Measurements from ENCODE around the gene ARHGAP33. TPM values are rescaled to one million over a fixed set of nuclear protein-coding genes. Genes with fewer than 3 reads are reported as not detected.

The ARHGAP33 gene
- total RNA-seq, 2 donors from 2014 or later = 31.5 to 45.0 TPM

DNA sequence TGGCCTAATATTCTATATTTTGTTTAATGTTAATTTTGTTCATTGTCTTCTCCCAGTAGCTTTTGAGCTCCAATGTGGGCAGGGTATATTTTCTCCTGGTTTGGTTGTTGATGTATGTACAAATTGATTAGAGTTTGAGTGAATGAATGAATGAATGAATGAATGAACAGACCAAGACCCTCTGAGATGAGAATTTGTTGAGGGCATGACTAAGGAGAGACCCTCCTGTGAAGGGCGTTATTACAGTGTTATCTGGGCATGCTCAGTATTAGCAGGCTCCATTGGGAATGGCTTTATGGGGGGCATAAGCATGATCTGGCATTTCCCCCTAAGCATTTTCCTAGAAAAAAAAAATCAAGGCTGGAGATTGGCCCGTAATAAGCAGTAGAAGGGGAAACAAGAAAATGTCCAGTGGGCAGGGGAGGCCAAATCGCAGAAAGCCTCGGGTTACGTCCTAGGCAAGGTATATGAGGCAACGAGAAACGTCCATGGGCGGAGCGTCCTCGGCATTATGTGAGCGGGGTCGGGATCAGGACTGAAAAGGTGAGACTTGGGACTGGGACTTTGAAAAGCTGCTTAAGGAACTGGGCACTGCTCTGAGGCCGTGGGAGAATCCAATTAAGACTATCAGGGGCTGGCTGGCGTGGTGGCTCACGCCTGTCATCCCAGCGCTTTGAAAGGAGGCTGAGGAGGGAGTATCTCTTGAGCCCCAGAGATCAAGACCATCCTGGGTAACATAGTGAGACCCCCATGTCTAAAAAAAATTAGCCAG lies 904 bp upstream of the ARHGAP33 start:
- H3K4me1 Mint-ChIP-seq (ENCODE audit: low read depth in 2 of 2) = peaks cover 20 to 25% of the 10 kb centered on the region in 2 donors
- H3K36me3 Mint-ChIP-seq = no peaks in the 10 kb centered on the region
- H3K27ac Mint-ChIP-seq = no peak overlapping the region
- no peaks in the 10 kb centered on the region for H3K9me3 Mint-ChIP-seq
- DNase-seq (ENCODE audit: low spot score) (peak; percentile 53), ATAC-seq (no peak)
- peak overlapping the region; percentile 85 for H3K4me3 Mint-ChIP-seq
- H3K27me3 Mint-ChIP-seq = no peaks in the 10 kb centered on the region

- Mint-ChIP-seq H3K9me3 (no peaks in the 10 kb centered on the region), H3K27me3 (no peaks in the 10 kb centered on the region), H3K4me3 (peak overlapping the region; percentile 85), H3K4me1 (ENCODE audit: low read depth in 2 of 2) (peaks cover 20 to 25% of the 10 kb centered on the region in 2 donors), H3K36me3 (no peaks in the 10 kb centered on the region), H3K27ac (no peak overlapping the region)
- ATAC-seq (no peak), DNase-seq (ENCODE audit: low spot score) (no peak)
Measured at GRCh38 chr19:35775046-35775297, 392 bp upstream of the ARHGAP33 start.

DNA sequence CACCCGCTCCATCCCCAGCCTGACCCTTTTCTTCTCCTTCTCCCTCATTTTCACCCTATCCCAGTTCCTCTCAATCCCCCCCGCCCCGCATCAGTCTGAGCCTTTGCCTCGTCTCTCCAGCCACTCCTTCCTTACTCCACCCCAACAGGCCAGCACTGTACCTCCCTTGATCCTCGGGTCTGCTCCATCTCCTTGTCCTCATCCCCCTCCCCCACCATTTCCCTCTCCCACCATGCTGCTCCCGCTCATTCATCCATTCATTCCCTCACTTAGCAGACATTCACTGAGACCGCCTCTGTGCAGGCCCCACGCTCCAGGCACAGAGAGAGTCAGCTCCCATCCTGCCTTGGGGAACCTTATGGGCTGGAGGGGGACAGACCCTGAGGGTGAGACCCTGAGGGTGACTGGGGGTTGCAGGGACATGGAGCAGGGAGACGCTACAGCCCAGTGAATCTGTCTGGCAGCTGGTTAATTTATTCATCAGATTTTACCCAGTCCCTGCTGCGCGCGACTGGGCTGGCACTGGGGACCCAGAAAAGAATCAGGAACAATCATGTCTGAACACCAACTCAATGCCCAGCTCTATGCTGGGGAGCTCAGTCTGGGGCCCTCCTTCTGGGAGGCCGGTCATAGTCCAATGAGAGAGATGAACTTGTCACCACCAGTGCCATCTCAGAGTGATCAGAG lies 881 bp downstream of the ARHGAP33 start:
- ATAC-seq = no peak
- no peaks in the 10 kb centered on the region for H3K9me3 Mint-ChIP-seq
- H3K4me1 Mint-ChIP-seq (ENCODE audit: low read depth in 2 of 2) = peaks cover 20 to 25% of the 10 kb centered on the region in 2 donors
- H3K36me3 Mint-ChIP-seq = no peaks in the 10 kb centered on the region
- DNase-seq (ENCODE audit: low spot score) = peak; percentile 26
- peak overlapping the region in 1 of 2 donors; percentile 77 for H3K27ac Mint-ChIP-seq
- no peaks in the 10 kb centered on the region for H3K27me3 Mint-ChIP-seq
- H3K4me3 Mint-ChIP-seq = peak overlapping the region; percentile 85

DNA sequence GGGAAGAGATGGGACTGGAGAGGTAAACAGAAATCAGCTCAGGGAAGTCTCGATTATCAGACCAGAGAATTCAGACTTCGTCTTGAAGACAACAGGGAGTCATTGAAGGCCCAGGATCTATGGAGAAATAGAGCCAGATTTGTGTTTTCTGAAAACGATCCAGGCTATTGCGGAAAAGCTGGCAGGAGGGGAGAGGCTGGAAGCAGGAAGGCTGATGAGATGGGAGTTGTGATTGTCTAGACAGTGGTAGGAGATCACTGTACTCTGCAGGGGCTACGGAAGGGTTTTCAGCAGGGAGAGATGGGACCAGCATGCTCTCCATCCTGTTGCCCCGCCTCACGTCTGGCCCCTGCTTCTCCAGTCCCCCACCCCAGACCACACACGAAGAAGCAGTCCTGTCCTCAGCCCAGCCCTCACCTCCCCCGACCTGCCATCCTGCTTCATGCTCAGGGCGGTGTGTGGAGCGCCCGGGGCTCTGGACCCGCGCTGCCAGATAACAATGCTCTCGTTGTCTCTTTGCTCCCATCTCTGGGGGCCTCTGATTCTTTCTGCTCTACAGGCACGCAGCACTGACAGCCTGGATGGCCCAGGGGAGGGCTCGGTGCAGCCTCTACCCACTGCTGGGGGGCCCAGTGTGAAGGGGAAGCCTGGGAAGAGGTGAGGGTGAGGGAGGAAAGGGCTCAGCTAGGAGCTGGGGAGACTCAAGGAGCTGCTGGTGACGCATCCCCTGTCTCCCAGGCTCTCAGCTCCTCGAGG lies 1.9 kb downstream of the ARHGAP33 start:
- DNase-seq (ENCODE audit: low spot score) = peak; percentile 59
- no peak for ATAC-seq
- peaks cover 23 to 25% of the 10 kb centered on the region in 2 donors for H3K4me1 Mint-ChIP-seq (ENCODE audit: low read depth in 2 of 2)
- no peaks in the 10 kb centered on the region for H3K27me3 Mint-ChIP-seq
- no peaks in the 10 kb centered on the region for H3K36me3 Mint-ChIP-seq
- peak overlapping the region in 1 of 2 donors; percentile 77 for H3K27ac Mint-ChIP-seq
- no peaks in the 10 kb centered on the region for H3K9me3 Mint-ChIP-seq
- H3K4me3 Mint-ChIP-seq = peak overlapping the region; percentile 85

DNA sequence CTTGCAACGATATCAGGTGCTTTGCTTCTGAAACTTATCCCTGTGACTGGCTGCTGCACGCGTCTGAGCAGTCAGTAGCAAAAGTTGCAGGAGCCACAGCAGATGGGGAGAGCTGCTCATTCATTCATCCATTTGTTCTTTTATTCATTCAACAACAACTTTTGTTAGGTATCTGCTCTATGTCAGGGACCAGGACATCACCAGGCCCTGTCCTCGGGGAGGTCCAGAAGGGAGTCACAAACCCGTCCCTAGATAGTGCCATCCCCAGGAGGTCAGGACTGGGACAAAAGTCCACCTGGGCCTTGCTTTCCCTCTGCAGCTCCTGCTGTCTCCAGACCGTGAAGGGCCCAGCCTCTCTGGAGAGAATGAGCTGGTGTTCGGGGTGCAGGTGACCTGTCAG lies 2.6 kb downstream of the ARHGAP33 start:
- DNase-seq (ENCODE audit: low spot score) = no peak
- Mint-ChIP-seq H3K4me3 (no peak overlapping the region), H3K27ac (no peak overlapping the region)

GRCh38 chr19:35779033-35779432 lies 3.7 kb downstream of the ARHGAP33 start:
- Mint-ChIP-seq H3K36me3 (no peaks in the 10 kb centered on the region), H3K4me1 (ENCODE audit: low read depth in 2 of 2) (peaks cover 31 to 33% of the 10 kb centered on the region in 2 donors), H3K27ac (no peak overlapping the region), H3K27me3 (no peaks in the 10 kb centered on the region), H3K4me3 (no peak overlapping the region), H3K9me3 (no peaks in the 10 kb centered on the region)
- DNase-seq (ENCODE audit: low spot score) (no peak), ATAC-seq (no peak)

More for the DNA sequence above, 2.6 kb downstream of the ARHGAP33 start:
- no peaks in the 10 kb centered on the region for H3K36me3 Mint-ChIP-seq
- H3K27me3 Mint-ChIP-seq = no peaks in the 10 kb centered on the region
- peaks cover 25 to 26% of the 10 kb centered on the region in 2 donors for H3K4me1 Mint-ChIP-seq (ENCODE audit: low read depth in 2 of 2)
- ATAC-seq = no peak
- no peaks in the 10 kb centered on the region for H3K9me3 Mint-ChIP-seq

DNA sequence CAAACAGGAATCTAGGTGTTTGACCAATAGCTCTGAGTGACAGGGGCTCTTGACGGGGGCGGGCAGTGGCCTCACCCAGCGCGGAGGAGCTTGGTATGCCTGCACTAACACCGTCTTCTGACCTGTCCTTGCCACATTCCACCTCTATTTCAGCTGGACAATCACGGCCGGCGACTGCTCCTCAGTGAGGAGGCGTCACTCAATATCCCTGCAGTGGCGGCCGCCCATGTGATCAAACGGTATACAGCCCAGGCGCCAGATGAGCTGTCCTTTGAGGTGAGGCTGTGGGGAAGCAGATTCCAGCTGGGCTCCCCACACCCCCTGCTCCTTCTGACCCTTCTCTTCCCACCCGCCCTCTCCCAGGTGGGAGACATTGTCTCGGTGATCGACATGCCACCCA lies 4.7 kb downstream of the ARHGAP33 start:
- DNase-seq (ENCODE audit: low spot score) = no peak
- no peaks in the 10 kb centered on the region for H3K36me3 Mint-ChIP-seq
- H3K4me3 Mint-ChIP-seq = no peak overlapping the region
- H3K4me1 Mint-ChIP-seq (ENCODE audit: low read depth in 2 of 2) = peaks cover 21 to 27% of the 10 kb centered on the region in 2 donors
- H3K27me3 Mint-ChIP-seq = no peaks in the 10 kb centered on the region
- H3K27ac Mint-ChIP-seq = no peak overlapping the region
- no peak for ATAC-seq
- no peaks in the 10 kb centered on the region for H3K9me3 Mint-ChIP-seq

GRCh38 chr19:35780717-35781116 lies 5.4 kb downstream of the ARHGAP33 start:
- Mint-ChIP-seq H3K9me3 (no peaks in the 10 kb centered on the region), H3K27me3 (no peaks in the 10 kb centered on the region), H3K4me3 (no peak overlapping the region), H3K36me3 (no peaks in the 10 kb centered on the region), H3K27ac (no peak overlapping the region), H3K4me1 (ENCODE audit: low read depth in 2 of 2) (peaks cover 20 to 27% of the 10 kb centered on the region in 2 donors)
- DNase-seq (ENCODE audit: low spot score) (no peak), ATAC-seq (no peak)

GRCh38 chr19:35781650-35782049 lies 6.3 kb downstream of the ARHGAP33 start:
- Mint-ChIP-seq H3K9me3 (no peaks in the 10 kb centered on the region), H3K36me3 (no peaks in the 10 kb centered on the region), H3K27me3 (no peaks in the 10 kb centered on the region), H3K4me1 (ENCODE audit: low read depth in 2 of 2) (peaks cover 12 to 18% of the 10 kb centered on the region in 2 donors), H3K27ac (no peak overlapping the region), H3K4me3 (no peak overlapping the region)
- DNase-seq (ENCODE audit: low spot score) (no peak), ATAC-seq (no peak)

DNA sequence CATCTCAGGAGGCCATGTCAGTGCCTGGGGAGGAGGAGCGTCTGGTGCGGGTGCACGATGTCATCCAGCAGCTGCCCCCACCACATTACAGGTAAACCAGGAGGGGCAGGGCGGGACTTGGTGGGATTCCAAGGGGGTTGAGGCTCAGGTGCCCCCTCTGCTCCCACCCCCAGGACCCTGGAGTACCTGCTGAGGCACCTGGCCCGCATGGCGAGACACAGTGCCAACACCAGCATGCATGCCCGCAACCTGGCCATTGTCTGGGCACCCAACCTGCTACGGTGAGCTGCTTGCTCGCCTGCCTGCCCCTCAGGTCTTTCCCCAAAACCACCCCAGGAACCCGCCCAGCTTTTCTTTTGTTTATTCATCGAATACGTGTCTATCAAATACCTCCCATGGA lies 7.2 kb downstream of the ARHGAP33 start:
- no peaks in the 10 kb centered on the region for H3K36me3 Mint-ChIP-seq
- H3K4me3 Mint-ChIP-seq = no peak overlapping the region
- no peaks in the 10 kb centered on the region for H3K9me3 Mint-ChIP-seq
- ATAC-seq (no peak), DNase-seq (ENCODE audit: low spot score) (no peak)
- no peak overlapping the region for H3K27ac Mint-ChIP-seq
- H3K4me1 Mint-ChIP-seq (ENCODE audit: low read depth in 2 of 2) = peaks cover 6 to 13% of the 10 kb centered on the region in 2 donors
- no peaks in the 10 kb centered on the region for H3K27me3 Mint-ChIP-seq

DNA sequence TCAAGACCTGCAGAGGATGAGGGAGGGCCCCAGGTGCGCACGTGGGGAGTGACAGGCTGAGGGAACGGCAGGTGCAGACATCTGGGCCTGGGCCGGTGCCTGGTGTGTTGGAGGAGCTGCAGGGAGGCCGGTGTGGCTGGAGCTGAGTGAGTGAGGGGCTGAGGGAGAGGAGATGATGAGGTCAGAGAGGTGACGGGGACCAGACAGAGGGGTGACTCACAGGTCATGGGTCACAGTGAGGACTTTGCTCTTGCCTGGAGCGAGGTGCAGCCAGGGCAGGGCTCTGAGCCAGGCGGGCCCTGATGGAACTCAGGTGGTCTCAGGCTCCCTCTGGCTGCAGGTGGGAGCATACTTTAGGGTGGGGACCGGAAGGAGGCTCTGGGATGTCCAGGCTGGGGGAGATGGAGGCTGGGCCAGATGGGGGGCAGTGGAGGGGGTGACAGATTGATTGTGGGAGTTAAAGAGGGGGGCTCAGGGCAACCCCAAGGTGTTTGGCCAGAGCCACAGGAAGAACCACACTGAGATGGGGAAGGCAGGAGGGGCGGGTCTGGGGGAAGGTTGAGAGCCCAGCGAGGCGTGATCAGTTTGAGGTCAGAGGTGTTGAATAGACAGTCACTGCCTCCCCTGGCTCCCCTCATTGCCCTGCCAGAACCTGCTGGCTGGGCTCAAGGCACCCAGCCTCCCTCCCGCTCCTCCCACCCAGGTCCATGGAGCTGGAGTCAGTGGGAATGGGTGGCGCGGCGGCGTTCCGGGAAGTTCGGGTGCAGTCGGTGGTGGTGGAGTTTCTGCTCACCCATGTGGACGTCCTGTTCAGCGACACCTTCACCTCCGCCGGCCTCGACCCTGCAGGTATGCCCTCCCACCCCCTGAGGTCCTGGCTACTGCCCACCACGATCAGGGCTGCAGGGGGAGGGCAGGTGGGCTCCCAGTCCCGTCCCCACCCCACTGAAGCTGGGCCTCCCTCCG lies 8.4 kb downstream of the ARHGAP33 start:
- peaks cover 6 to 13% of the 10 kb centered on the region in 2 donors for H3K4me1 Mint-ChIP-seq (ENCODE audit: low read depth in 2 of 2)
- DNase-seq (ENCODE audit: low spot score) = no peak
- no peak overlapping the region for H3K4me3 Mint-ChIP-seq
- no peaks in the 10 kb centered on the region for H3K27me3 Mint-ChIP-seq
- no peak overlapping the region for H3K27ac Mint-ChIP-seq
- no peaks in the 10 kb centered on the region for H3K36me3 Mint-ChIP-seq
- H3K9me3 Mint-ChIP-seq = no peaks in the 10 kb centered on the region
- no peak for ATAC-seq

DNA sequence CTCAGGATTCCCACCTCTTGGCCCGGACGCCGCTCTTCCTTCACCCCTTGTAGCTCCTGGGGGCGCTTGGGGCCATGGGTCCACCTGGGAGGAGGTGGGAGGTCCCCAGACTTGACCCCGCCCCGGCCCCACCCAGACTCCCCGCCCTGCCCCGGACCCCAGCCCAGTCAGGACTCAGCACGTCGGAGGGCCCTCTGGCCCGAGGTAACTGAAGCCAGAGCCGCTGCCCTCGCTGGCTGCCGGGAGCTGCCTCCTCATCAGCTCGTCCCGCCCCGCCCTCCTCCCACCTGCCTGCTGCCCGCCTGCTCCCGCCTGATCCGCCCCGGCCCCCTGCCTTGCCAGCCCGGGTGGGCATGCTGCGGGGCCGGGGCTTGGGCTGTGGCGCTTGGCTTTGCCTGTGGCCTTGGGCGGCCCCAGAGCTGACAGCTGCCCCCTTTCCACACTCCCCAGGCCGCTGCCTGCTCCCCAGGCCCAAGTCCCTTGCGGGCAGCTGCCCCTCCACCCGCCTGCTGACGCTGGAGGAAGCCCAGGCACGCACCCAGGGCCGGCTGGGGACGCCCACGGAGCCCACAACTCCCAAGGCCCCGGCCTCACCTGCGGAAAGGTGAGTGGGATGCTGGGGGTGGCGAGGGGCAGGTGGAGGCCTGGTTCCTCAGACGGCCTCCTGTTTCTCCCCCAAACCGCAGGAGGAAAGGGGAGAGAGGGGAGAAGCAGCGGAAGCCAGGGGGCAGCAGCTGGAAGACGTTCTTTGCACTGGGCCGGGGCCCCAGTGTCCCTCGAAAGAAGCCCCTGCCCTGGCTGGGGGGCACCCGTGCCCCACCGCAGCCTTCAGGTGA lies 9.4 kb downstream of the ARHGAP33 start:
- no peak overlapping the region for H3K27ac Mint-ChIP-seq
- ATAC-seq (no peak), DNase-seq (ENCODE audit: low spot score) (no peak)
- peaks cover 6 to 13% of the 10 kb centered on the region in 2 donors for H3K4me1 Mint-ChIP-seq (ENCODE audit: low read depth in 2 of 2)
- H3K36me3 Mint-ChIP-seq = no peaks in the 10 kb centered on the region
- no peaks in the 10 kb centered on the region for H3K27me3 Mint-ChIP-seq
- no peak overlapping the region for H3K4me3 Mint-ChIP-seq
- no peaks in the 10 kb centered on the region for H3K9me3 Mint-ChIP-seq

GRCh38 chr19:35785339-35785627 lies 9.9 kb downstream of the ARHGAP33 start:
- DNase-seq (ENCODE audit: low spot score) = no peak
- H3K9me3 Mint-ChIP-seq = no peaks in the 10 kb centered on the region
- peaks cover 6 to 13% of the 10 kb centered on the region in 2 donors for H3K4me1 Mint-ChIP-seq (ENCODE audit: low read depth in 2 of 2)
- ATAC-seq = no peak
- no peaks in the 10 kb centered on the region for H3K27me3 Mint-ChIP-seq
- H3K4me3 Mint-ChIP-seq = no peak overlapping the region
- no peak overlapping the region for H3K27ac Mint-ChIP-seq
- H3K36me3 Mint-ChIP-seq = no peaks in the 10 kb centered on the region

Measured in natural killer cell treated with Interleukin-12 subunit alpha and Interleukin-12 subunit beta and Interleukin-15 and Interleukin-18, amount 100 ng/mL, for 72 hours (primary cell).